GM18907 (cell line): Measurements from ENCODE around the gene LILRA5.
"Not testable (repeated sequence)": the region's sequence is repeated elsewhere in the genome, so short reads cannot be mapped to it uniquely, and the experiment has no call there.

Source experiments
- ATAC-seq: cut with Tn5 transposase; IDR thresholded peaks from one replicate; pipeline ENCODE4 v1.9.1; 2021; ENCODE audit warnings: mild to moderate bottlenecking, moderate library complexity; ENCODE audit not compliant: unreplicated experiment

LILRA5 gene

DNA sequence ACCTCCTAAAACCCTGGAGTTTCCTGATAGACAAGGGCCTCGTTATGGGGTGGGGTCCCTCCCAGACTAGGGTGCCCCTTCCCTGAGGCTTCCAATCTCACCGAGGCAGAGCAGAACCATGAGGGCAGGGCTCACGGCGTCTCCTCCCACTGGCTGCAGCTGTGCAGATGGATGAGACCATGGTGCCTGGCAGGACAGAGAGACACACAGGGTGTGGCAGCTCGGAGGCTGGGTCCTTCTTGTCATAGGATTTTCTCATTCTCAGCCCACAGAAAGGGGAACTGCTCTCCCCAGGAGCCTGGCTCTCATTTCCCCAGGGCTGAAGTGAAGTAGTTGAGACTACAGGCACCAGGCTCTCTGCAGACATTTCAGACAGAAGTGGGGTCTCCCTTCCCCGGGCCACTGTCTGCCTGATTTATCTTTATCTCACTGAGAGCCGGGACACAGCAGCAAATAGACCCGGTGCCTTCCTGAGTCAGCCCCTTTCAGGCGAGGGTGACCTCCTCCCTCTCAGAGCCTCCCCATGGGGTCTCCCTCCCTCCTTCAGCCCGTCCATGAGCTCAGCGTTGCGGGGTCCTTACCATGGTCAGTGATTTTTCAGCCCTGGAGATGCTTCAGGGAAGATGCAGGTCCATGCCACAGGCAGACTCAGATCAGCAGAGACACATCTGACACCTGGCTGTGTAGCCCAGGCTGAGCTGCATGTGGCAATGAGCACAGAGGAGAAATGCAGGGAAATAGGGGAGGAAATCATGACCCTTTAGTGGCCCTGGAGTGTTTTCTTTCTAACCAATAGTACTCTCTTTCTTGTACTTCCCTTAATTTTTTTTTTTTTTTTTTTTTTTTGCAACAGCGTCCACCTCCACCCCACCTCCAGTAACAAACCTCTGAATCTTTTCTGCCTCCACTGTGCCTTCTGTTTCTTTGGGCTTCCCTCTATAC lies at the start of gene LILRA5:
Gene LILRA5 (minus strand): TSS at position 731 of the 942 bp plus-strand sequence. CDS start 147 bp downstream, at position 584.
- ATAC-seq = no peak

DNA sequence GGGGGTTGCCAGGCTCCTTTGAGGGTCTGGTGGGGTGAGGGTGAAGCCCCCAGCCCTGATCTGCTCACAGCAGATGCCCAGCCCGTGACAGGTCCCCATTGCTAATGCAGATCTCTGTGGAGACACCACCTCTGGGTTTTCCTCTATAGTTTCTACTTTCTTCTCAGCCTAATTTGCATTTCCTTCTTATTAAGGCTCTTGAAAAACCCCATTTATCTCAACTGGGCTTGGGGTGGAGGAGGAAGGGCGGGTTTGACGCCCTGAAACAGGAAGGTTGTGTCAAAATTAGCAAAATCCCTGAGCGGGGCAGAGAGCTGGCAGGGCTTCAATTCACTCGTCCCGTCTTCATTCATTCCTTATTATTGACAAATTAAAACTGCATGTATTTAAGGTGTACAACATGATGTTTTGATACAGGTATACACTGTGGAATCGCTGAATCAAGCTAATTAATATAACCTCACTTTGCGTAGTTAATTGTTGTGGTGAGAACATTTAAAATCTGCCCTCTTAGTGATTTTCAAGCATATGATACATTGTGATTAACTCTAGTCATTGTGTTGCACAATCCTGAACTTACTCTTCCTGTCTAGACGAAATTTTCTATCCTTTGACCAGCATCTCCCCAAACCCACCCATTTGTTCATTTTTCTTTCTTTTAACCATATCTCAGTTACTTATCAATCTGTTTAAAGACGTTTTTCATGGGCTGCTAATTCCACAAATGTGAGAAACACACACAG lies 48.9 kb upstream of the LILRA5 start:
- ATAC-seq = not testable (repeated sequence)

- ATAC-seq = peak; percentile 68
These were observed 46.3 kb upstream of the LILRA5 start for GRCh38 chr19:54359149-54359820.

DNA sequence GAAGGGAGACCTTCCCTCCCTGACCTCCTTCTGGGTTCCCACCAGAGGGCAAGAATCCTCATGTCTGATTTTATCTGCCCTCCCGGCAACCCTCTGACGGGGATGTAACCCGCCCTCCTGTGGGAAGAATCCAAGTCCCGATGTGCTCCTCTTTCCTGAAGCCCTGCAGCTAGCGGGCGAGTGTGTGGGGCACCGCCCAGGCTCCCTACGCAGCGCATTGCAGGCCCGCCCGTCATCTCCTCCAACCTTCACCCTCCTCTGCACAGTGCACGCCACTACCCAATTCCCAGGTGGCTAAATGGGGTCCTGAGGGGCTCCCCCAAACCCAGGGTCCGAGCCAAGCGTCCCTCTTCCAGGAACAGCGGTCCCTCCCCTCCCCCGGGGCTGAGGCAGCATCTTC lies 44.4 kb upstream of the LILRA5 start:
- no peak for ATAC-seq

DNA sequence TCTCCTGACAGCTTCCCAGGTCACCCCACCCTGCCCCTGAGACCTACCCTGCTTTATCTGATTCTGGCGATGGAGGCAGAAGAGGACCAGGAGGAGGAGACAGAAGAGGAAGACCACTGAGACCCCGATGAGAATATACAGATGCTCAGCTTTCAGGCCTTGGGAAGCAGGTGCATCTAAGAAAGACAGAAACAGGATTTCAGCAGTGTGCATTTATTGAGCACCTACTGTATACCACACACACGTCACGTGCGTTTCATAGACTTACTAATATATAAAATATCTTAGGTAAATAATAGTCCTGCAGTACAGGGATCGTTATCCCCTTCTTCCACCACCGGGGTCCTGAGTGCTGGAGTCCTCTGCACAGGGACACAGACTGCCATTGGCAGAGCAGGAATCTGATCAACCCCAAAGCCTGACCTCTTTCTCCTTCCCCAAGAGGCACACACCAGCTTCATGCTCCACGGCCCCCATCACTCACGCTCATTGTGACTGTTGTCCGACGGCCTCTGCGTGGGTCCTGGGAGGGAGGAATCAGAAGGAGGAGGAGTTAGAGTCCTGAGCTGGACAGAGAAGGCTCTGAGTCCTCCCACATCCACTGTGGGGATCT lies 43.6 kb upstream of the LILRA5 start:
- ATAC-seq = no peak

DNA sequence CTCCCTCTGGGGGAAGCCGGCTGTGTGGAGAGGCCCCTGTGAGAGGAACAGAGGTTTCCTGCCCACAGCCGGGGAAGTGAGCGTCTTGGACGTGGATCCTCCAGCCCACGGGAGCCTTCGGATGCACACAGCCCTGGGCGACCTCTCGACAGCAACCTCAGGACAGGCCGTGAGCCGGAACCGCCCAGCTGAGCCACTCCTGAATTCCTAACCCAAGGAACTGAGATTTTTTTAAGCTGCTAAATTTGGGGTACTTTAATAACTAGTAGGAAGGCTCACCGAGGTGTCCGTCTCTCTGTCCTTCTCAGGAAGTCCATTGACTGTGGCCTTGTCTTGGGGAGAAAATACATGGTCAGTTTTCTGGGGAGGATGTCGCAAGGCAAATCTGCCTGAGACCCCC lies 42.7 kb upstream of the LILRA5 start:
- no peak for ATAC-seq

DNA sequence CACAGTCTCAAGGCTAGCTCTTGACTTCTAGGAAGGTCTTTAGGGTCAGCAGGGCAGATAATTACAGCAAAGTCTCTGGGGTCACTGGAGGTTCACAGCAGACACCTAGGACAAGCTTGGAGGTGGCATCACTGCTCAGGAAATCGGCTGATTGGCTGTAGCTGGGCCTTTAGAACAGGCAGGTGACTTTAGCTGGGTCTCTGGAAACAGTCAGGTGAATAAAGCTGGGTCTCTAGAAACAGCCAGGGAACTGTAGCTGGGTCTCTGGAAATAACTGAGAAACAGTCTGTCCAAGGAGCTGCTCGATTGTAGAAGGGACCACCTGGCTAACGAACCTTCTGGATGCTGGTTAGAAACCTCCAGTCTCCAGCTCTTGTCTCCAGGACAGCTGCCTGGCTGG lies 41.8 kb upstream of the LILRA5 start:
- ATAC-seq = no peak

- ATAC-seq = no peak
These were observed 39.6 kb upstream of the LILRA5 start for GRCh38 chr19:54352546-54352945.

DNA sequence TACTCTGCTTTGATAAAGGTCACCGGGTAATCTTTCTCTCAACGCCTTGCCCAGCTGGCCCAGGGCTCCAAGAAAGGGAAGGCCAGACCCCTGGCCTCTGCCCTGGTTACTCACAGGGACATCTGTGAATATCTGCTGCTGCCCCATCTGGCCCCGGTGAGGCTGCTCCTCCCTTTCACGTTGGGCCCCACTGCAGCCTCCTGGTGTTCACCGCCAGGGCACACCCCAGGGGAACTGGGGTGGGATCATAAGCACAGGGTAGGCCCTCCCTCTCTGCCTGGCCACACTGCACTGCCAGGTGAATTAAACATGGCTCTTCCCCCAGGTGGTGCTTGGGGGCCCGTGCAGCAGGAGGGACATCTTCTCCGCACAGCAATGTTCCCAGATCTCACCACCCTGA lies 39.1 kb upstream of the LILRA5 start:
- no peak for ATAC-seq

DNA sequence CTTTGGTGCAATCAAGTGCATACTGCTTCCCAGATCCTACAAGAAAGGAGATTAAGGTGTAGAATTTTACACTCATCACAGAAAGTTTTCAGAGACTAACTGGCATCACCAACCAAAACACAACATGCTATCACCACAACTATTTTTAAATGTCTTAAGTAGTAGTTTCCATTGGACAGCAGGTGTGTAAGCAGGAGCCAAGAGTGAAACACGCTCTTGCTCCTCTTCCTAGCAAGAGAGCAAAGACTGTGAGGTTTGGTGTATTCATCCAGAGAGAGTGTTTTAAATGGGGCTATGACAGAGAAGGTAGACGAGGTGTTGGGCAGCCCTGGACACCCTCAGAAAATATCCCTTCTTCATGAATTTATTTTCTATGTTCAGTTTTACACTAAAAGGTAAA lies 38.5 kb upstream of the LILRA5 start:
- ATAC-seq = no peak

GRCh38 chr19:54345938-54346386 lies 33.0 kb upstream of the LILRA5 start:
- no peak for ATAC-seq

DNA sequence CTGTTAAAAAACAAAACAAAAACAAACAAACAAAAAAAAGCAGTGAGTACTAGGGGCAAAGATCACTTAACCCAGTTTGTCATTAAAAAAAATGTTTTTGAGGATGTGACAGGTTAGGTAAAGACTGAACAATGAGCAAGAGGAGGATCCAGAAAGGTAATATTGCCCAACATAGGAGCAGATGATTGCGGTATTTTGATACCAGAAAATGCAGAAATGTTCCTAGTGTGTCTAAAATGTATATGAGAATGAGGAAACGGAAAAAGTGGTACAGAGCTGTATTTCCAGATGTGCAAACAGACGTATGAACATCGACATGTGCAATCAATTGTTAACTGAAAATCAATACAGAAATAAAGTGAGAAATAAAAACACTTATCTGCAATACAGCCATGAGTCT lies 30.9 kb upstream of the LILRA5 start:
- no peak for ATAC-seq

DNA sequence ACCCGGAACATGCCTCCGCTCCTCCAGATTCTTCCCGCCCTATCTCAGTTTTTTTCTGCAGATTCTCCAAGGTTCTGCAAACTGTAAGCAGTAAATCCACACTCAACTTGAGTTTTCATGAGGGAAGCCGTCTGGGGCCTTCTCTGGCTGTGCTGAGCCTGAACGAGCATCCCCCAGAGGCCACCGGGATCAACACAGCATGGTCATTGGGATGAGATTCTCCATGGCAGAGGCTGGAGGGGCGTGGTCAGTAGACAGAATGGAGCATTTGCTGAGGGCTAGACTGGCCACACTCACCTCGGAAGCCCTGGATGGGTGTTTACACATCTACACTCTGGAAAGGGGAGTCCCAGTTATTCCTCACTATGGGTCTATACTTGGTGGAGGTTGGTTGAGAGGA lies 28.3 kb upstream of the LILRA5 start:
- ATAC-seq = no peak

DNA sequence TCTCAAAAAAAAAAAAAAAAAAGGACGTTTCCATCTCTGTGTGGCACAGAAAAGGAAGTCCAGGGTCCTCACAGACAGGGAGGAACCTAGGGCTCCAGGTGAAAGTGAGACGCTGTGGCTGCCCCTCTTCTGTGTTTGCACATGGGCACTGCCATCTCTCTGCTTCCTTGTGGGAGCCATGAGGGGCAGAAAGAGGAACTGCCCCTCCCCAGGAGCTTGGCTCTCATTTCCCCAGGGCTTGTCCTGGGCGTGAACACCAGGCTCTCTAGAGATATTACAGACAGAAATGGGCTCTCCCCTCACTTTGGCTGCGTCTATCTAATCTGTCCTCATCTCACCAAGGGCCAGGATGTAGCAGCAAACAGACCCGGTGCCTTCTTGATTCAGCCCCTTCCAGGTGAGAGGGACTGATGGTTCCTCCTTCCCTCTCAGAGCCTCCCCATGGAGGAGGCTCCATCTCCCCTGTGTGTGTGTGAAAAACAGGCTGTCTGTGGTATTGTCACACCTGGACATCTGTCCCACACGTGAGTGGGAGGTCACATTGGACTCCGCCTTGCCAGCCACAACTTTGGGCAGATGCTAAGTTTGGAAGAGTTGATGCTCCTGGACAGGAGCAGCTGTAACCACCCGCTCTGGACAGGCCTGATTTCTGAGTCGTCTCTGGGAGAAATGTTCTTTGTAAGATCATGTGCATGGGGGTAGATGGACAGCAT lies 26.8 kb upstream of the LILRA5 start:
- no peak for ATAC-seq

DNA sequence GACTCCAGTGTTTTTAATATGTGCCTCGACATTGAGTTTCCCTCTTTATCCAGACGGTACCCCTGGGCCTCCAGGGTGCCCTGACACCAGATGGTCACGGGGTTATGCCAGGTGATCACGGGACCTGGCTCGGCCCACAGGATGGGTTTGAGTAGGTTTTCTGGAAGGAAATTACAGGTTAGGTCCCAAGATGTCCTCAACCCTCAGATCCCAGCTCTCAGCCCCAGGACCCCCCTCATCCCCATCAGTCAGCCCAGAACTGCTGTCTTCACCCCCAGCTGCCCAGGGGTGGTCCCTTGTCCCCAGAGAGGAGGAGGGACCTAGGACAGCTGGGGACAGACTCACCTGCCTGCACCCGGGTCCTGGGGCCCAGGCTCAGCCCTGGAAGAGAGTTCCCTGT lies 25.6 kb upstream of the LILRA5 start:
- ATAC-seq = no peak

DNA sequence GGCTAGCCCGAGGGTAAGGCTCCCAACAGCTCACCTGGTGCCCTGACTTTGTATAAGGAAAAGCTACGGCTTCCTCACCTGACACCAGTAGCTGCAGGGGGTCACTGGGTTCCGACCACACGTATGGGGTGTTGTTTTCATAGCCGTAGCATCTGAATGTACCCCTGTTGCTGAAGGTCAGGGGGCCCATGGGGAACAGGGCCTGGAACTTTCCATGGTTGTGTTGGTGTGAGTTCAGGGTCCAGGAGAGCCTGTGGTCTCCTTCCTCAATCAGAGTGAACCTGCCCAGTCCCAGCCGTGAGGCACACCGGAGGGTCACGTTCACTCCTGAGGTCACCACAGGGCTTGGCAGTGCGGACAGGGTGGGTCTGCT lies 24.9 kb upstream of the LILRA5 start:
- no peak for ATAC-seq

- ATAC-seq = no peak
These were observed 24.2 kb upstream of the LILRA5 start for GRCh38 chr19:54336893-54337857.

DNA sequence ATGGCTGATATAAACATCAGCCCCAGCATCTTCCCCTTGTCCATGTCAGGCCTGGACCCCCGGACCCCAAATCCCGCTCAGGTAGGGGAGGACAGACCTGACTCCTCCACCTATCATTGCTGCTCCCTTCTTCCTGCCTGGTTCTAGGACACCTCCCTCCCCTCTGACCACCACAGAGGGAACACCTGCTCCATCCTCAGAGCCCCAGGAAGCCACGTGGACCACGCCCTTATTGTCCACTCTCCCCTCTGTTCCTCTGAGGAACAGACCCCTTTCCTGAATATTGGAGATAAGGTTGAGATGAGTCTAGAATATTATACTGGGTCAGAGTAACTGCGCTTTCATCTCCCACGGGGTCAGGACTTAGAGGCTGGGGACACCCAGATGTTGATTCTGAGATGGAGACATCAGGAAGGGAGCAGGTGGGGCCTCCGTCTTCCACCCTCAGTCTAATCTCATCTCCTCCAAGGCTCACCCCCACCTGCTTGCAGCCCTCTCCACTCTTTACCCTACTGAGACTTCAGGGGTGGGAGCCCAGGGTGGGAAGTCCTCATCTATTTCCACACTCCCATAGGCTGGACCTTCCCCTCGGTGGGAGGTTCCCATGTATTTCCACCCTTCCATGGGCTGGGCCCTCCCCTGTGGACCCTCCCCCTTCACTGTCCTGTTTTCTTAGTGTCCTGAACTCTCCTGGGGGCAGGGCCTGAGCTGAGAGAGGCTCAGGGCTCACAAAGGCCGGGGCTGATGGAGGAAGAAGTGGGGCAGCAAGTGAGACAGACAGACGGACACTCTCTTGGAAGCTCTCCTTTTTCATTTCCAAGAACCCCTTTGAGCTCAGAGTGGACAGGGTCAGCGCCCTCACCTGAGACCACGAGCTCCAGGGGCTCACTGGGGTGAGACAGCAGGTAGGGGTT lies 23.3 kb upstream of the LILRA5 start:
- no peak for ATAC-seq
